ENCODE results near the gene CYP4F22.

GRCh38 chr19:15524781-15525180 is 16.5 kb downstream of the CYP4F22 start:
- no peak for TF ChIP-seq CTCF (IDR thresholded peaks at IDR 0.05; ENCODE audit: low read length)
- no peak for TF ChIP-seq EZH2 (optimal IDR thresholded peaks at IDR 0.05; ENCODE audit: low read depth, low read length)
- TF ChIP-seq EZH2phosphoT487 (IDR thresholded peaks at IDR 0.05; ENCODE audit: low read length): no peak
